Mesangial cell (primary cell): ENCODE measurements around the gene ARFIP2. TPM values are rescaled to one million over a fixed set of nuclear protein-coding genes. Genes with fewer than 3 reads are reported as not detected.

ENCODE experiments used
- total RNA-seq: library from RNA; depleted of rRNA; stranded (reverse); fragments of >200 nt; gene quantifications from 2 replicates; pipeline ENCODE4 v1.2.3, GENCODE V29; 2015

ARFIP2 gene, protein sequence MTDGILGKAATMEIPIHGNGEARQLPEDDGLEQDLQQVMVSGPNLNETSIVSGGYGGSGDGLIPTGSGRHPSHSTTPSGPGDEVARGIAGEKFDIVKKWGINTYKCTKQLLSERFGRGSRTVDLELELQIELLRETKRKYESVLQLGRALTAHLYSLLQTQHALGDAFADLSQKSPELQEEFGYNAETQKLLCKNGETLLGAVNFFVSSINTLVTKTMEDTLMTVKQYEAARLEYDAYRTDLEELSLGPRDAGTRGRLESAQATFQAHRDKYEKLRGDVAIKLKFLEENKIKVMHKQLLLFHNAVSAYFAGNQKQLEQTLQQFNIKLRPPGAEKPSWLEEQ
- 53.0 TPM in 2 replicates for total RNA-seq

GRCh38 chr11:6481012-6481923 is at the start of gene ARFIP2, which contains the start of gene TIMM10B:
Gene ARFIP2, minus strand, starts transcription at chr11:6481331. Its CDS starts 910 bp downstream, at chr11:6480421.
Gene TIMM10B, plus strand, starts transcription at chr11:6481501. Its CDS starts 16 bp downstream, at chr11:6481517.

DNA sequence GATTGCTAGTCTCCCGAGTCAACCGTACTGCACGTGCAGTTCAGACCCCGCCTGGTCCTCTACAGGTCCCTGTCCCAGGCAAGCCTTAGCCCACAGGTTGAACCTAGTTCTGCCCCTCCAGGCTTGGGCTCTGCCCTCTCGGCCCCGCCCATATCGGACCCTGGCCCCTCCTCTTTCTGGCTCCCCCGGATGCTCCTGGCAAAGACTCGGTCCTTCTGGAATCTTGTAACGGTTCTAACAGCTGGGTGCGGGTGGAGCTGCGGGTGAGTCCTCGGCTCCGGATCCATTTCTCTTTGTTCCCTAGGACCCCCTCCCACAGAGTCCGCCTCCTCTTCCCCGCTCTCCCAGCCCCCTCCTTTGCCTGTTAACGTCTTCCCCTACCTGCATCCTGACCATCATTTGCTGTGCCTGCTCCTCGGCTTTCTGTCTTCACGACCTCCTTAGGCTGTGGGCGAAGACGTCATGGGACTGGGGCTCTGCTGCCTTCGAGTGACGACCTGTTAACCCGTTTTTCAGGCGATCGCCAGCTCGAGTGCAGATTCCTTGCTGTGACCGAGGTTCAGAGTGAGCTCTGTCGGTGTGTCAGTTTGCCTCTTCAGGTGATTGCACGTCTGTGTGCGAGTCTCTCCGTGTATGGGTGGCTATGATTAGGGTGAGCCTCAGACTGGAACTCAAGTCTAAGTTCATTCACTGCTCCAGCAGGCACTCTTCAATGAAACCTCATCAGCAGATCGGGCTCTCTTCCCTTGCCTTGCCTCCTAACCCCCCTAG is 16.1 kb upstream of the ARFIP2 start, which contains the start of gene DNHD1:
TSS of gene DNHD1 (plus strand) at position 212 of the 771 bp plus-strand sequence. CDS start 936 bp downstream, outside the sequence.

DNA sequence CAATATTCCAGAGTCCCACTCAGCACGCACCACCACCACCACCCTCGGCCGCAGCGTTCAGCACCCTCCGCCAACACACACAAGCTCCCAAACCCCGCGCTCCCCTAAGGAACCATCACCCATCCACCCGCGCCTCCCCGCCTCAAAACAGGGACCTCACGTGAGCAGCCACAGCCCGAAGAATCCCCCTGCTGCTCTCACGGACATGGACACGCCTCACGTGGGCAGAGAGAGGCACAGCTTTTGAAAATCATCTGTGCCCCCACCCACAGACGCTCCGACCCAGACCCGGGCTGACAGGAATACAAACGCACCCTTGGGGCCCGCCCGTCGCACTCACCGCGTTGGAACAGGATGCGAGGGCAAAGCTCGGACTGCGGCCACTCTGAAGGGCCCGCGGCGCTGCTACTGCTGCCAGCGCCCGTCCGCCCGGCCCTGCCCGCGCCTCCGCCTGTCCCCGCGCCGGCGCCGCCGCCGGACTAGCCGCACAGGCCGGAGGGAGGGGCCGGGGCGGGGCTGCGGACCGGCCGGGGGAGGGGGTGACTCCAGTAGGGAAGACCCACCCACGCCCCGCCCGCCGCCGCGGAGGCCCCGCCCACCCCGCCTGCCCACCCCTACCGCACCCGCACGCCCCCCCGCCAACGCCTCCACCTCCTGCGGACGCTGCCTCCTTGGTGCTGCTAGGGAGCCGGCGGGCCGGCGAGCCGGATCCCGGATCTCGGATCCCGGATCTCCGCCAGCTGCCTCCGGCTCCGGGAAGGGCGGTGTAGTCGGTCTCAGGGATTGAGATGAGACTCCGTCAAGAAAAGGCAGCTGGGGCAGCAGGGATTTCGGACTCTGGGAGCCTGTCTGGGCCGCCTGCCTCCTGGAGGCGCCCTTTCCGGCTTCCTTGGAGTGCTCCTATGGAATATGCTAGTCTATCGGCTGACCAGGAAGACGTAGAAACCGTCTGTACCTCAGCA is 7.4 kb downstream of the ARFIP2 start, which contains the start of gene TRIM3:
TSS of gene TRIM3 (minus strand) at position 491 of the 962 bp plus-strand sequence. CDS start 8,246 bp downstream, outside the sequence.

DNA sequence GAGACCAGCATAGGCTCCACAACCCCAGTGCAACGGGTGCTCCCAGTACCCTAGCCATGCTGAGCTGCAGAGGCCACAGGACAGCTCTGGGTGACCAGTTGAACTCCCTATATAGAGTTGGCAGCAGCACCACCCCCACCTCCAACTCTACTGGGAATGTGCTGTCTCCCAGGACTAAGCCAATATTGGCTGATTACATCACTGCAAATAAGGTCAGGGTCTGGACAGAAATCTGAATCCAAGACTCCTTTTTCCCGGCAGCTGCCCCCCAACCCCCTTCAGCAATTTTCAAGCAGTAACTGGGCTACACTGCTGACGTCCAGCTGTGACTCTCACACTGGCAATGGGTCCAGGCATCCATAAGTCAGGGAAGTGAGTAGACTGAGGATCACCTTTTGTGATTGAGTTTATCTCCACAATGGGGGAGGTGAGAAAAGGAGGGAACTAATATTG is 40.2 kb downstream of the ARFIP2 start, which contains the start of gene HPX:
TSS of gene HPX (minus strand) at position 82 of the 453 bp plus-strand sequence. CDS start at position 58, 24 bp downstream.

Other genes starting within 250 kb of the ARFIP2 start
- gene FHIP1B, start 246.7 kb downstream of the ARFIP2 start, total RNA-seq, result 11.6 and 18.6 TPM in 2 replicates
- under 0.01 TPM in 1 of 2 replicates, not detected in the other for gene CNGA4, start 242.2 kb downstream of the ARFIP2 start, total RNA-seq
- 0.25 TPM in 1 of 2 replicates, not detected in the other for gene CCKBR, start 221.5 kb downstream of the ARFIP2 start, total RNA-seq
- 161 and 319 TPM in 2 replicates for gene CAVIN3, start 160.8 kb downstream of the ARFIP2 start, total RNA-seq
- gene SMPD1, start 90.9 kb downstream of the ARFIP2 start, total RNA-seq, result 38.3 and 91.0 TPM in 2 replicates
- 35.7 and 57.2 TPM in 2 replicates for gene APBB1, start 62.2 kb downstream of the ARFIP2 start, total RNA-seq
- 0.38 and 0.65 TPM in 2 replicates for gene HPX, start 40.3 kb downstream of the ARFIP2 start, total RNA-seq
- 13.0 and 16.6 TPM in 2 replicates for gene TRIM3, start 7.4 kb downstream of the ARFIP2 start, total RNA-seq
- 26.2 and 42.4 TPM in 2 replicates for gene TIMM10B, start 170 bp upstream of the ARFIP2 start, total RNA-seq
- 0.33 and 2.2 TPM in 2 replicates for gene DNHD1, start 15.9 kb upstream of the ARFIP2 start, total RNA-seq
- 6.7 and 13.0 TPM in 2 replicates for gene RRP8, start 122.3 kb upstream of the ARFIP2 start, total RNA-seq
- gene ILK, start 122.4 kb upstream of the ARFIP2 start, total RNA-seq, result 183 and 288 TPM in 2 replicates
- gene TAF10, start 130.9 kb upstream of the ARFIP2 start, total RNA-seq, result 82.3 and 97.0 TPM in 2 replicates
- gene TPP1, start 138.1 kb upstream of the ARFIP2 start, total RNA-seq, result 49.5 and 166 TPM in 2 replicates
- 3.1 and 17.2 TPM in 2 replicates for gene DCHS1, start 174.5 kb upstream of the ARFIP2 start, total RNA-seq
- gene MRPL17, start 202.0 kb upstream of the ARFIP2 start, total RNA-seq, result 33.7 and 54.8 TPM in 2 replicates